GM19099 (cell line): ENCODE results near the gene POGZ.

Source experiments
- POLR2A ChIP-seq: IDR thresholded peaks from 3 replicates; pipeline ENCODE4 v1.6.1; 2011; ENCODE audit warnings: low read depth; ENCODE audit not compliant: insufficient read length; ENCODE audit errors: extremely low read depth

Gene POGZ

DNA sequence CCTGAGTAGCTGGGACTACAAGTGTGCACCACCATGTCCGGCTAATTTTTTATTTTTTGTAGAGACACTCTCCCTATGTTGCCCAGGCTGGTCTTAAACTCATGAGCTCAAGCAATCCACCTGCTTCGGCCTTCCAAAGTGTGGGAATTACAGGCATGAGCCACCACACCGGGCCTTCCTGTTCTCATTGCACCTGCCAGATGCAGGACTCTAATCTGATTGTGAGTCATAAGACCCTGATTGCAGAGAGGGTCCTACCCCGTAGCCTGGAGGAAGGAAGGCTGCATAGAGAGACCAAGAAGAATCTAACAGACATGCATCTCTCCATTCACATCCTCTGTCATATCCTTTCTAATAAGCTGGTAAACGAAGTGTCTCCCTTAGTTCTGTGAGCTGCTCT is 32.3 kb upstream of the POGZ start:
- TF ChIP-seq POLR2A: no peak

DNA sequence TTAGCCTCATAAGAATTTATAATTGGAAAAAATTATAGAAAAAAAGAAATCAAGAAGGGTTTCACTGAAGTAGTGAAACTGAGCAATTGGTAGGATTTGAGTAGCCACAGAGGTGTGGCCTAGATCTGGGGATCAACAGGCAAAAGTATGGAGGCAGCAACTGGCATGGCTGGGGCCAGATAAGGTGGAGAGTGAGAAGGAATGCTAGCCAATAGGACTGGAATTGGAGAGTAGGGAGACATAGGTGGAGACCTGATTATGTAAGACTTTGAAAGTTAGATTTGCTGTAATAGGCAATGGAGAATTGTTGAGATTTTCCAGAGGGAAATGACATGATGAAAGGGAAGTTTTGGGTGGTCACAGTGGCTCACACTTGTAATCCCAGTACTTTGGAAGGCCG is 27.3 kb upstream of the POGZ start:
- no peak for TF ChIP-seq POLR2A

DNA sequence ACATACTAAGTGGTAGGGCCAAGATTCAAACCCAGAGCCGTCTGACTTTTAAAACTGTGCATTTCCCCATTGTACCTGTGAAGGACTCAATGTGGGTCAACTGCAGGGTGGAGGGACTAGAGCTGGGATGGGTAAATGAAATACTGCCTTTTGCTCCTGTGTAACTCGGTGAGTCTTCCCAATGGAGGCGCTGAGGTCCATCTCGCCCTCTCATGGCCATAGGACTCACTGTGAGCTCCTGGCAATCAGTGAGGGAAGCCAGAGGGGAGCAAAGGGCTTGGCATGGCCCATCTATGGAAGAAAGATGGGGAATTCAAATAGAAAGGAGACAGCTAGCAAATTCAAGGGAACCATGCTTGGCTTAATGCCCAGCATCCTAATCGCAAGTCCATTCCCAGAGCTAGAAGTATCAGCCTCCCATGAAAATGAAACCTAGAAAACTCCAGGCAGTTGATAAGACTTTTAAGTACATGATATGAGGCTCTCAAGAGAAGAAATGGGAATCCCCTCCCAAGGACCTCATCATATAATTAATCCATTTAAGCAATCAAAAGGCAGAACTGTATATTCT is 26.5 kb upstream of the POGZ start:
- TF ChIP-seq POLR2A: no peak

DNA sequence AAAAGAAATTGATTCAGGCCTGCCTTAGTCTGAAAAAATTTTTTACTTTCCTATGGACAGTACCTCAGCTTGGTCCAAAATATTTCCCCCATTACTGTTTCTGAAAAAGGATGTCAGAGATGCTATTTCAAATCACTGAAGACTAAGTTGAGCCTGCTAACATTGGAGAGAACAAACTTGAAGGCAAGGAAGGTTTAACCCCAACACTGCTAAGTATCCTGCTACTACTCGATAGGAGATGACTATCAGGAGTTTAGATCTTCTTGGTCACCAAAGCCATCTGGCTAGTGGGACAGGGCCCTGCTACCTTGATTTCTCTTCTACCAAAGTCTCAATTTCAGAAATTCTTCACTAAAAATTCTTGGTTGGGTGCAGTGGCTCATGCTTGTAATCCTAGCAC is 22.7 kb upstream of the POGZ start:
- TF ChIP-seq POLR2A: no peak

GRCh38 chr1:151479462-151479861 is 20.2 kb upstream of the POGZ start:
- no peak for TF ChIP-seq POLR2A

GRCh38 chr1:151478923-151479322 is 19.6 kb upstream of the POGZ start:
- no peak for TF ChIP-seq POLR2A

GRCh38 chr1:151478140-151478812 is 19.0 kb upstream of the POGZ start:
- no peak for TF ChIP-seq POLR2A

- TF ChIP-seq POLR2A: no peak
These were observed 17.8 kb upstream of the POGZ start for GRCh38 chr1:151477066-151477465.

DNA sequence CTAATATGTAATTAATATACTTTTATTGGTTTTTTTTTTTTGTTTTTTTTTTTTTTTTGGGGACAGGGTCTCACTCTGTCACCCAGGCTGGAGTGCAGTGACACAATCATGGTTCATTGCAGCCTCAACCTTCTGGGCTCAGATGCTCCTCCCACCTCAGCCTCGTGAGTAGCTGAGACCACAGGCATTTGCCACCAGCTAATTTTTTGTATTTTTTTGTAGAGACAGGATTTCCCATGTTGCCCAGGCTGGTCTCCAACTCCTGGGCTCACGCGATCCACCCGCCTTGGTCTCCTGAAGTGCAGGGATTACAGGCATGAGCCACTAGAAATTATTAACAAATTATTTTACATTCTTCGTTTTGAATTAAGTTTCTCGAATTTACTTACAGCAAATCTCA is 16.8 kb upstream of the POGZ start:
- no peak for TF ChIP-seq POLR2A

DNA sequence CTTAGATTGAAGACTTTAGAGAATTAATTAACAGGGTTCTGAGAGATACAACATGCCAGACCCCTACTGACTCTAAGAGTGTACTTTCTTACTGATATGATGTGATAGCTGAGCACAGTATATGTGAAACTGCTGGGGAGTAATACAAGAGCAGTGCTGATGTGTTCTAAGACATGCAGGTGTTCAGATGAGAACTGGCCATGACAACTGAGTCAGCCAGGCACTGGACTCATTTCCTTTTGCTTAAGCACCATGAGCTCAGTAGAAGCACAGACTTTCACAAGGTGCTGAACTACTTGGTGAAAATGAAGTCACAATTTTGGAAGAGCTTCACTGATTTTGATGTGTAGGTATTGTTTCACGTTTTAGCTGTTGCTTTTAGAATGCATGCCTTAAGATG is 15.9 kb upstream of the POGZ start:
- no peak for TF ChIP-seq POLR2A

GRCh38 chr1:151474745-151475144 is 15.5 kb upstream of the POGZ start:
- TF ChIP-seq POLR2A: no peak

GRCh38 chr1:151472856-151473731 is 13.8 kb upstream of the POGZ start:
- TF ChIP-seq POLR2A: no peak

DNA sequence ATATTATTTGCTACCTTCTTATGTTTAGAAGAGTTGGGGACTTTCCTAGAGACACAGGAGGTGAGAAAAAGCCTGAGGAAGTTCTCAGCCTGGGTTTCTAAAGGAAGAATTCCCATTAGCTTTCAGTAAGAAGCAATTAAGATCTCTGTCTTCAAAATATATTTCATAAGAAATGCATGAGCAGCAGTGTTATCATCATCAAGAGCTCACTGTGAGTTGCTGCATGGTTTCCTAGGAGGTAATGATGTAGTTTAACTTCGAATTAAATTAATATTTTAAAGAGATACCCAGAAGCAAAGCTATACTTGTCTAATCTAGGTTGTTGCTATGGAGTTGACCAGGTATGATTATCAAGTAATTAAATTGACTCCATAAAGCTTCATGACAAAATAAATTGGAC is 5.7 kb upstream of the POGZ start:
- no peak for TF ChIP-seq POLR2A

GRCh38 chr1:151461694-151462093 is 2.4 kb upstream of the POGZ start:
- no peak for TF ChIP-seq POLR2A

DNA sequence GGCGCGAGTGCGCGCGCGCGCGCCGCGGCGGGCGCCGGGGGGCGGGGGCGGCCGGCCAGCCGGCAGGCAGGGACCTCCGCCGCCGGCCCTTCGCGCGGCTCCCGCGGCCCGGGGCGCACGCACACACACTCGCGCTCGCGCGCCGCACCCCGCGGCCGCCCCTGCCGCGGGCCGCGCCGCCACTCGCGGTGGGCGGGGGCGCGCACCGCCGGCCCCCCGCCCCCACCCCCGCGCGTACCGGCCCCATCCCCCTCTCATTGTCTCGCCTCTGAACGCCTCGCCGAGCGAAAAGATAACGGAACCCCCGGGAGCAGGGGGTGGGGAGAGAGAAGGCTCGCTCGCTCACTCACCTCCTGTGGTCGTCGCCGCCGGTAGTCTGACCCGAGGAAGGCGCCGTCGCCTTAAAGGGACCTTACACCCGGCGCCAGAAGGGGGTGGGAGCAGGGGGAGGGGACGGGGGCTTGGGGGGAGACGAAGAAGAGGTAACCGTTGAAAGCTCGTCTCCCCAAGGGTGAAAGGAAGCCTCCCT is 428 bp downstream of the POGZ start:
- peak; percentile 42 for TF ChIP-seq POLR2A
